Liver (tissue), 9 donors: Measurements from ENCODE around the gene KCNJ14. TPM values are rescaled to one million over a fixed set of nuclear protein-coding genes. Genes with fewer than 3 reads are reported as not detected.

Experiments used
- DNase-seq: peaks from one replicate; pipeline ENCODE4 v3.0.0-alpha.2; 2017; ENCODE audit warnings: low spot score
- H3K27ac ChIP-seq, 2 donors: one replicate each; pipeline ENCODE4 v1.7.0; 2013; ENCODE audit warnings: inconsistent platforms in 2 of 2, low read length in 2 of 2, control low read depth in 1 of 2, low read depth in 1 of 2, mild to moderate bottlenecking in 1 of 2
- H3K27me3 ChIP-seq, 4 donors: one replicate each; pipeline versions ENCODE4 v1.6.1 to v1.7.0; 2013; ENCODE audit warnings: low read length in 3 of 4, inconsistent platforms in 1 of 4, mild to moderate bottlenecking in 1 of 4, moderate library complexity in 1 of 4; ENCODE audit not compliant: control insufficient read depth in 4 of 4, insufficient read depth in 4 of 4
- H3K36me3 ChIP-seq, 4 donors: one replicate each; pipeline versions ENCODE4 v1.6.1 to v1.7.0; 2013; ENCODE audit warnings: low read length in 3 of 4, mild to moderate bottlenecking in 3 of 4, low read depth in 1 of 4, moderate library complexity in 1 of 4; ENCODE audit not compliant: control insufficient read depth in 4 of 4, insufficient read depth in 3 of 4
- H3K4me1 ChIP-seq, 4 donors: one replicate each; pipeline versions ENCODE4 v1.6.1 to v1.7.0; 2013; ENCODE audit warnings: low read length in 3 of 4, mild to moderate bottlenecking in 3 of 4, moderate library complexity in 1 of 4; ENCODE audit not compliant: control insufficient read depth in 4 of 4, insufficient read depth in 4 of 4
- H3K4me3 ChIP-seq, 3 donors: one replicate each; pipeline versions ENCODE4 v1.6.1 to v1.7.0; 2013; ENCODE audit warnings: low read length in 3 of 3, control low read depth in 1 of 3, low read depth in 1 of 3, mild to moderate bottlenecking in 1 of 3
- H3K9ac ChIP-seq, 2 donors: one replicate each; pipeline ENCODE4 v1.7.0; 2013; ENCODE audit warnings: low read length in 2 of 2, mild to moderate bottlenecking in 2 of 2, moderate library complexity in 2 of 2, control low read depth in 1 of 2, low read depth in 1 of 2
- H3K9me3 ChIP-seq, 4 donors: one replicate each; pipeline versions ENCODE4 v1.6.1 to v1.7.0; 2013; ENCODE audit warnings: low read length in 3 of 4; ENCODE audit not compliant: control insufficient read depth in 4 of 4
- ATF3 ChIP-seq: IDR thresholded peaks from 2 replicates; pipeline ENCODE4 v1.6.1; 2016; ENCODE audit warnings: antibody characterized with exemption
- CTCF ChIP-seq: fragments of 150-350 bp; IDR thresholded peaks from 2 replicates; pipeline ENCODE4 v1.5.1; 2017; ENCODE audit warnings: improper control_type of control experiment, low read depth, low read length; ENCODE audit not compliant: missing input control
- EGR1 ChIP-seq, 2 donors: IDR thresholded peaks; 2 replicates each; pipeline ENCODE4 v1.6.1; 2016 to 2018; ENCODE audit warnings: antibody characterized with exemption in 2 of 2, low read depth in 2 of 2
- FOXA2 ChIP-seq: IDR thresholded peaks from 2 replicates; pipeline ENCODE4 v1.6.1; 2016; ENCODE audit warnings: antibody characterized with exemption
- HNF4A ChIP-seq, 2 donors: conservative IDR thresholded peaks; 2 replicates each; pipeline ENCODE4 v1.6.1; 2016; ENCODE audit warnings: antibody characterized with exemption in 2 of 2, mild to moderate bottlenecking in 2 of 2
- JUND ChIP-seq, 2 donors: IDR thresholded peaks; 2 replicates each; pipeline ENCODE4 v1.6.1; 2016; ENCODE audit warnings: antibody characterized with exemption in 2 of 2
- NR2F2 ChIP-seq: IDR thresholded peaks from 2 replicates; pipeline ENCODE4 v1.6.1; 2016; ENCODE audit warnings: antibody characterized with exemption
- RAD21 ChIP-seq, 2 donors: IDR thresholded peaks; 2 replicates each; pipeline ENCODE4 v1.6.1; 2016; ENCODE audit warnings: antibody characterized with exemption in 2 of 2, mild to moderate bottlenecking in 2 of 2
- REST ChIP-seq: IDR thresholded peaks from 2 replicates; pipeline ENCODE4 v1.6.1; 2016; ENCODE audit warnings: antibody characterized with exemption, mild to moderate bottlenecking
- RXRA ChIP-seq, 2 donors: IDR thresholded peaks; 2 replicates each; pipeline ENCODE4 v1.6.1; 2017 to 2018; ENCODE audit warnings: antibody characterized with exemption in 2 of 2, mild to moderate bottlenecking in 1 of 2
- SP1 ChIP-seq: IDR thresholded peaks from 2 replicates; pipeline ENCODE4 v1.6.1; 2018; ENCODE audit warnings: antibody characterized with exemption, mild to moderate bottlenecking
- TAF1 ChIP-seq: conservative IDR thresholded peaks from 2 replicates; pipeline ENCODE4 v1.6.1; 2016; ENCODE audit warnings: antibody characterized with exemption, mild to moderate bottlenecking
- YY1 ChIP-seq: IDR thresholded peaks from 2 replicates; pipeline ENCODE4 v1.6.1; 2016; ENCODE audit warnings: antibody characterized with exemption, mild to moderate bottlenecking
- ZBTB33 ChIP-seq: IDR thresholded peaks from 2 replicates; pipeline ENCODE4 v1.6.1; 2016; ENCODE audit warnings: antibody characterized with exemption
- WGBS: extraction: QIAGEN DNeasy Blood & Tissue Kit; methylation state at CpG from one replicate; pipeline ENCODE4 v1.1.7; 2013; 5-methylcytosine and 5-hydroxymethylcytosine counted together
- polyA plus RNA-seq, 2 donors: library from polyadenylated mRNA; stranded (reverse) in 1 of 2; unstranded in 1 of 2; fragments of 200-250 nt in 1 of 2; fragments of >200 nt in 1 of 2; fragmentation: Nextera tagmentation in 1 of 2; extraction: Ambion mirVana in 1 of 2; gene quantifications; one replicate each; pipeline versions ENCODE4 v1.2.1 to v1.2.3, GENCODE V29; 2013 to 2015
- total RNA-seq, 2 donors: library from RNA; depleted of rRNA; stranded (reverse); fragments of >200 nt; gene quantifications; one replicate each; pipeline ENCODE4 v1.2.3, GENCODE V29; 2014
- donor health status: healthy.
- donor health status: healthy.
- donor health status: healthy.
- donor health status: healthy.
- donor health status: healthy.

Gene KCNJ14
- total and polyA plus RNA-seq, 4 donors = 0.06 to 0.92 (median 0.17) TPM

GRCh38 chr19:48489608-48490216 lies 34.3 kb downstream of the KCNJ14 start:
- DNase-seq = peak; percentile 88
- Histone ChIP-seq H3K4me3 (no peak overlapping the region), H3K9me3 (no peaks in the 10 kb centered on the region), H3K4me1 (peaks cover 0 to 2% (median 0%) of the 10 kb centered on the region in 4 donors), H3K9ac (no peak overlapping the region), H3K36me3 (no peaks in the 10 kb centered on the region), H3K27me3 (peaks cover 0 to 2% (median 0%) of the 10 kb centered on the region in 4 donors), H3K27ac (no peak overlapping the region)
- 19% methylated on average over 19 of the region's 19 CpGs for WGBS
- TF ChIP-seq ATF3 (no peak), NR2F2 (no peak), ZBTB33 (no peak), RXRA (IDR thresholded peaks at IDR 0.05) (no peak), RAD21 (IDR thresholded peaks at IDR 0.05) (peak; percentile 72 to 86), YY1 (no peak), REST (no peak), HNF4A (conservative IDR thresholded peaks at IDR 0.05) (no peak), CTCF (peak; percentile 85), JUND (IDR thresholded peaks at IDR 0.05) (no peak), FOXA2 (no peak), EGR1 (IDR thresholded peaks at IDR 0.05; ENCODE audit: low read depth in 2 of 2) (no peak), SP1 (no peak)

- Histone ChIP-seq H3K9me3 (no peaks in the 10 kb centered on the region), H3K27me3 (peaks cover 0 to 2% (median 0%) of the 10 kb centered on the region in 4 donors), H3K36me3 (no peaks in the 10 kb centered on the region), H3K4me3 (no peak overlapping the region), H3K4me1 (peaks cover 0 to 2% (median 0%) of the 10 kb centered on the region in 4 donors), H3K27ac (no peak overlapping the region), H3K9ac (no peak overlapping the region)
- peak; percentile 73 for DNase-seq
- TF ChIP-seq HNF4A (conservative IDR thresholded peaks at IDR 0.05) (no peak), RAD21 (IDR thresholded peaks at IDR 0.05) (no peak), JUND (IDR thresholded peaks at IDR 0.05) (no peak), ATF3 (no peak), TAF1 (no peak)
- WGBS = 7% methylated on average over 50 of the region's 50 CpGs
Observed at GRCh38 chr19:48490981-48491792, 35.8 kb downstream of the KCNJ14 start.
